ENCODE data around the gene TMC3.
A peak's percentile ranks its signal among the peaks of the same experiment; 100 is the strongest.

GRCh38 chr15:81336568-81336967, 37.4 kb downstream of the TMC3 start:
- TF ChIP-seq CTCF (CRISPR knock-in tag; IDR thresholded peaks at IDR 0.05) (peak; percentile 41), CHCHD3 (CRISPR knock-in tag; IDR thresholded peaks at IDR 0.05) (no peak), HNRNPUL1 (IDR thresholded peaks at IDR 0.05; ENCODE audit: low read depth, low read length) (no peak), JUNB (CRISPR knock-in tag; IDR thresholded peaks at IDR 0.05; ENCODE audit: borderline replicate concordance) (no peak), KLF15 (CRISPR knock-in tag; IDR thresholded peaks at IDR 0.05; ENCODE audit: borderline replicate concordance) (no peak), TBP (CRISPR knock-in tag; IDR thresholded peaks at IDR 0.05) (no peak), PHB2 (IDR thresholded peaks at IDR 0.05; ENCODE audit: partially characterized antibody) (no peak), SMARCE1 (IDR thresholded peaks at IDR 0.05; ENCODE audit: borderline replicate concordance) (no peak), NFE2L1 (CRISPR knock-in tag; IDR thresholded peaks at IDR 0.05; ENCODE audit: borderline replicate concordance) (no peak)
- TF ChIP-seq, protein P1, sequence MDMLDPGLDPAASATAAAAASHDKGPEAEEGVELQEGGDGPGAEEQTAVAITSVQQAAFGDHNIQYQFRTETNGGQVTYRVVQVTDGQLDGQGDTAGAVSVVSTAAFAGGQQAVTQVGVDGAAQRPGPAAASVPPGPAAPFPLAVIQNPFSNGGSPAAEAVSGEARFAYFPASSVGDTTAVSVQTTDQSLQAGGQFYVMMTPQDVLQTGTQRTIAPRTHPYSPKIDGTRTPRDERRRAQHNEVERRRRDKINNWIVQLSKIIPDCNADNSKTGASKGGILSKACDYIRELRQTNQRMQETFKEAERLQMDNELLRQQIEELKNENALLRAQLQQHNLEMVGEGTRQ (IDR thresholded peaks at IDR 0.05; ENCODE audit: low read depth, low read length), result no peak
- TF ChIP-seq, protein P1 (CRISPR knock-in tag; IDR thresholded peaks at IDR 0.05; ENCODE audit: borderline replicate concordance), result no peak

All from HepG2 (cell line).